Embryonic facial prominence (tissue), 1 donor: Measurements from ENCODE around the gene UNC80.

Experiments used
- DNase-seq: peaks from one replicate; pipeline ENCODE4 v3.0.0-alpha.2; 2016; ENCODE audit errors: extremely low spot score

UNC80 gene

GRCh38 chr2:209969692-209970091, 198.1 kb downstream of the UNC80 start:
- no peak for DNase-seq

- DNase-seq = no peak
Measured at GRCh38 chr2:209970271-209970670, 198.6 kb downstream of the UNC80 start.

- no peak for DNase-seq
Measured at GRCh38 chr2:209970711-209971110, 199.1 kb downstream of the UNC80 start.

- DNase-seq = no peak
Measured at GRCh38 chr2:209973328-209973727, 201.7 kb downstream of the UNC80 start.

GRCh38 chr2:209974576-209974975, 202.9 kb downstream of the UNC80 start:
- no peak for DNase-seq

GRCh38 chr2:209976698-209977385, 205.2 kb downstream of the UNC80 start:
- no peak for DNase-seq

- DNase-seq = no peak
Measured at GRCh38 chr2:209977386-209978239, 206.0 kb downstream of the UNC80 start.

GRCh38 chr2:209984291-209984690, 212.7 kb downstream of the UNC80 start:
- DNase-seq = no peak

GRCh38 chr2:209985874-209986273, 214.2 kb downstream of the UNC80 start:
- no peak for DNase-seq

- DNase-seq = no peak
Measured at GRCh38 chr2:209986415-209986814, 214.8 kb downstream of the UNC80 start.

GRCh38 chr2:209988010-209988409, 216.4 kb downstream of the UNC80 start:
- DNase-seq = no peak

GRCh38 chr2:209990838-209991237, 219.2 kb downstream of the UNC80 start:
- no peak for DNase-seq

- DNase-seq = no peak
Measured at GRCh38 chr2:209993968-209994367, 222.3 kb downstream of the UNC80 start.

GRCh38 chr2:209998596-209998995, 227.0 kb downstream of the UNC80 start:
- no peak for DNase-seq

- DNase-seq = no peak
Measured at GRCh38 chr2:210000464-210001324, 229.1 kb downstream of the UNC80 start.

GRCh38 chr2:210002158-210003157, 230.8 kb downstream of the UNC80 start, which contains the start of gene RPE:
RPE (plus strand) TSS chr2:210002638; CDS start chr2:210002662, 24 bp downstream.
- peak; percentile 89 for DNase-seq

- no peak for DNase-seq
Measured at GRCh38 chr2:210003359-210003758, 231.7 kb downstream of the UNC80 start.

GRCh38 chr2:210004881-210005280, 233.2 kb downstream of the UNC80 start:
- DNase-seq = no peak

GRCh38 chr2:210007895-210008294, 236.3 kb downstream of the UNC80 start:
- no peak for DNase-seq

GRCh38 chr2:210009126-210009525, 237.5 kb downstream of the UNC80 start:
- DNase-seq = no peak

- no peak for DNase-seq
Measured at GRCh38 chr2:210009896-210010295, 238.3 kb downstream of the UNC80 start.
